ENCODE results near the gene CCDC134. TPM values are rescaled to one million over a fixed set of nuclear protein-coding genes. Genes with fewer than 3 reads are reported as not detected.

The CCDC134 gene
- total RNA-seq, 1 donor from 2014 or later: 2.9 TPM

GRCh38 chr22:41781507-41781906 is 19.0 kb upstream of the CCDC134 start:
- intact Hi-C loops (cut with DNase I): no loop called here
- no peak for DNase-seq (ENCODE audit: low spot score)

DNA sequence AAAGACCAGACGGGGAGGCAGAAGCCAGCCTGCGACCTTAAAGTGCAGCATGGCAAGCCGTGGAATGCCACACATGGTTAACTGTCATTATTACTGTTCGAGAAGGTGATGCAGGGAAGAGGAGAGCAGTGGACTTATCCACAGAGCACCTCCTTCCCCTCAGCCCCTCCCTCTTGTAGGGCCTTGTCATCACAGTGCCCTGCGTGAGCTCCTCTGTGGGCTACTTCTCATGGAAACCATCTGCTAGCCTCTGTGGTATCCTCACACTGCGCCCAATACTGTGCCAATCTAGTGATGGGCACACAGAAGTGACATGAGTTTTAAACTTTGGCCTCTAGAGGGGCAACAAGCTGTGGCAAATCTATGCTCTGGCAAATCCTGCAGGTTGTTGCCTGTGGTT is 18.2 kb upstream of the CCDC134 start:
- intact Hi-C loops (cut with DNase I): no loop called here
- DNase-seq (ENCODE audit: low spot score): no peak

GRCh38 chr22:41782751-41783150 is 17.7 kb upstream of the CCDC134 start:
- intact Hi-C loops (cut with DNase I): no loop called here
- no peak for DNase-seq (ENCODE audit: low spot score)

GRCh38 chr22:41787331-41787730 is 13.1 kb upstream of the CCDC134 start:
- intact Hi-C loops (cut with DNase I): no loop called here
- DNase-seq (ENCODE audit: low spot score): no peak

GRCh38 chr22:41793871-41794270 is 6.6 kb upstream of the CCDC134 start:
- intact Hi-C loops (cut with DNase I): no loop called here
- DNase-seq (ENCODE audit: low spot score): no peak

GRCh38 chr22:41798736-41799135 is 1.7 kb upstream of the CCDC134 start:
- intact Hi-C loops (cut with DNase I): no loop called here
- DNase-seq (ENCODE audit: low spot score): no peak

GRCh38 chr22:41799486-41800347 is 762 bp upstream of the CCDC134 start:
- no peak for DNase-seq (ENCODE audit: low spot score)
- intact Hi-C loops (cut with DNase I): no loop called here

GRCh38 chr22:41801147-41801819 is 804 bp downstream of the CCDC134 start:
- intact Hi-C loops (cut with DNase I): no loop called here
- DNase-seq (ENCODE audit: low spot score): no peak

GRCh38 chr22:41801886-41802285 is 1.4 kb downstream of the CCDC134 start:
- DNase-seq (ENCODE audit: low spot score): no peak
- intact Hi-C loops (cut with DNase I): no loop called here

DNA sequence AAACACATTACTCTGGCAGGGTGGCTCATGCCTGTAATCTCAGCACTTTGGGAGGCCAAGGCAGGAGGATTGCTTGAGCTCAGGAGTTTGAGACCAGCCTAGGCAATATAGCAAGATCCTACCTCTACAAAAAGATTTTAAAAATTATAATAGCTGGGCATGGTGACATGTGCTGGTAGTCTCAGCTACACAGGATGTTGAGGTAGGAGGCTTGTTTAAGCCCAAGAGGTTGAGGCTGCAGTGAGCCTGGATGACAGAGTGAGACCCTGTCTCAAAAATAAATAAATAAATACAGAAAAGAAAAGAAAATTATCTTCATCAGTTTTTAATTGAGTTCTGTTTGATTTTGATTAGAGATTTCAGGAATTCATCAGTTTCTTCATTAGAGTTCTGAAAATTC is 5.2 kb downstream of the CCDC134 start:
- DNase-seq (ENCODE audit: low spot score): no peak
- intact Hi-C loops (cut with DNase I): no loop called here

- intact Hi-C loops (cut with DNase I): no loop called here
These were observed 7.9 kb downstream of the CCDC134 start for GRCh38 chr22:41808400-41808799.

GRCh38 chr22:41810022-41810421 is 9.5 kb downstream of the CCDC134 start:
- no peak for DNase-seq (ENCODE audit: low spot score)
- intact Hi-C loops (cut with DNase I): no loop called here

More at GRCh38 chr22:41808400-41808799, 7.9 kb downstream of the CCDC134 start:
- DNase-seq (ENCODE audit: low spot score): no peak

DNA sequence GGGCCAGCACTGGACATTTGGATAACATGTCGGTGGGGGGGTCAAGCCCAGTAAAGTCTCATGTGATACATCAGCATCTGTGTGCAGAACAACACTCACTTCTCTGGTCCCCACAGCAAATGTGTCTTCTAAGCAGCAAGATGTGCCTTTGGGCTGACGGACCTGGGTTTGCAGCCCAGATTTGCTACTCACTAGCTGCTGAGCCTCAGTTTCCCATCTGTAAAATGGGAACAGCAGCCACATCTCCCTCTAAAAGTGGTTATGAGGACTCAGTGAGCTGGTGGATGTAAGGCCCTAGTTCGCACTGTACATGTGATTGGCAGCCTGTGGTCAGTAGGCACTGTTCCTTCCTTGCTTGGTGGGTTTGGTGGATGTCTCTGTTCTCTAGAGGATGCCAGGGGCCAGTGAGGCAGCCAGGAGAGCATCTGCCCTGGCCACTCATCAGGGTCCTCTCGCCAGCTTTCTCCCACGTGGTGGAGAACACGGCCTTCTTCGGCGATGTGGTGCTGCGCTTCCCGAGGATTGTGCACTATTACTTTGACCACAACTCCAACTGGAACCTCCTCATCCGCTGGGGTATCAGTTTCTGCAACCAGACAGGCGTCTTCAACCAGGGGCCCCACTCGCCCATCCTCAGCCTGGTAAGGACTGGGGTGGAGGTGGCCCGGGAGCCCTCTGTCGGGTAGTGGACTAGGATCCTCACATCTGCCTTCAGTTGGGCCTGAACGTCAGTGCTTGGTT is 12.5 kb downstream of the CCDC134 start:
- intact Hi-C loops (cut with DNase I): no loop called here
- no peak for DNase-seq (ENCODE audit: low spot score)

DNA sequence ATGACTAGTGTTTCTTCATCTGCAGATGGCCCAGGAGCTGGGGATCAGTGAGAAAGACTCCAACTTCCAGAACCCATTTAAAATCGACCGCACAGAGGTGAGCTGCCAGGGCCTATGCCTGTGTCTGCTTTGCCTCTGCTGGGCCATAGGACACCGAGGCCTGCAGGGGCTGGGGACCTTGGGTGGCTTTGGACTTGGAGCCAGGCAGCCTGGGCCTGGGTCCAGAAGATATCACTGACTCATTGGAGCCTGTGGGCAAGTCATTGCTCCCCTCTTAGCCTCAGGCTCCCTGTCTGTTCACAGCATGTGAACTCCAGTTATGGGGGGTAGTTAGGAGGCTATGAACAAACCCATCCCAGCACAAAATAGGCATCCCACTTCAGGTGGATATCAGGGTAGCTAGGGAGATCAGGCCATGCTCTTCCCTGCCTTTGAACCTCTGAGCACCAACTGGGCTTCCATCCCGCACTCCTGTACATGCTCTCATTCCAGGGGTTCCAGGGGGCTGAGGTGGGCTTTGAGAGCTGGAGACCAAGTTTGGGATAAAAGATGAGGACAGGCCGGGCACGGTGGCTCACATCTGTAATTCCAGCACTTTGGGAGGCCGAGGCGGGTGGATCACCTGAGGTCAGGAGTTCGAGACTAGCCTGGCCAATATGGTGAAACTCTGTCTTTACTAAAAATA is 13.4 kb downstream of the CCDC134 start:
- DNase-seq (ENCODE audit: low spot score): no peak
- intact Hi-C loops (cut with DNase I): no loop called here

GRCh38 chr22:41815716-41816115 is 15.2 kb downstream of the CCDC134 start:
- intact Hi-C loops (cut with DNase I): no loop called here
- DNase-seq (ENCODE audit: low spot score): no peak

DNA sequence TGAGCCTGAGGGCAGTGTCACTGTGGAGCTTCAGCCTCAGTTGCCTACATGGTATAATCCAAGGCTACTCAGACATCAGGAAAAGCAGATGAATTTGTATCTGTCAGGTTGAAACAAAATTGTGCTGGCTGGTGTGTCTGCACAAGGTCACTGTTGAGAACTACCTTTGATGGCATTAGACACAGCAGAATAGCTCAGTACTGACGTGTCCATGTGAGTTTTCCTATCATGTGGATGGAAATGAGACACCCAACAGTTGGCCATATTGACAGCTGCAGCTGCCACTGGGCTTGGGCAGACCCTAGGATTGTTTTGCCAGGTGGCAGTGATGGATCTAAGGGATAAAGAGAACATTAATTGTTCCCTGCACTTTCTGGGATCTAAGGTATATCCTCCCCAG is 15.8 kb downstream of the CCDC134 start:
- intact Hi-C loops (cut with DNase I): no loop called here
- no peak for DNase-seq (ENCODE audit: low spot score)

GRCh38 chr22:41816871-41817270 is 16.4 kb downstream of the CCDC134 start:
- intact Hi-C loops (cut with DNase I): no loop called here
- no peak for DNase-seq (ENCODE audit: low spot score)

DNA sequence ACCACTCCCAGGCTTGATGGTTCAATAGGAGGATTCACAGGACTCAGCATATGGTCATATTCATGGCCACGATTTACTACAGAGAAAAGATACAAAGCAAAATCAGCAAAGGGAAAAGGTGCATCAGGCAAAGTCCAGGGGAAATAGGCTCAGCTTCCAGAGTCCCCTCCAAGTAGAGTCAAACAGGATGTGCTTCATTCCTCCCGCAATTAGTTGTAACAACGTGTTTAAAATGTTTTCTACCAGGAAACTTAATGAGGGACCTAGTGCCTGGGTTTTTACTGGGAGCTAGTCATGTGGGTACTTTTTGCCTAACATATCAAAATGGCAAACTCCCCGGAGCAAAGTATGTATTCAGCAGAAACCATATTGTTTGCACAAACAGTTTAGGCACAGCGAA is 17.5 kb downstream of the CCDC134 start:
- no peak for DNase-seq (ENCODE audit: low spot score)
- intact Hi-C loops (cut with DNase I): no loop called here

DNA sequence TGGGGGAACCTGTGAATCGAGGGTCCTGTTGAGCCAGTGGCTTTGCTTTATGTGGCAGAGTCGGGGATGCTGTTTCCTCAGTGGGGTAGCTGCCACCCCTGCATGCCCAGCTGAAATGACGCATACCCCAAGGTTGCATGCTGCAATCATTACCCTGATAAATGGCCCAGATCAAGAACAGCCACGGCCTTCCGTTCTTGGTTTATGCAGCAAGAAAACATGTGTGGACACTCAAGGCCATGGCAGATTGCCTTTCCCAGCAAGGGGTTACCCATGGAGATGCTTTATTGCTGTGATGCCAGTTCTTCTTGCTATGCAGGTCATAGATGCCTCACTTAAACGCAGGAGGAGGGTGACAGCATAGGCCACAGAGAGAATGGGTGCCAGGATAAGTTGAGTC is 18.1 kb downstream of the CCDC134 start:
- intact Hi-C loops (cut with DNase I): no loop called here
- no peak for DNase-seq (ENCODE audit: low spot score)

- intact Hi-C loops (cut with DNase I): no loop called here
- no peak for DNase-seq (ENCODE audit: low spot score)
These were observed 18.8 kb downstream of the CCDC134 start for GRCh38 chr22:41819257-41819656.
